ENCODE results near the gene CAB39. TPM values are rescaled to one million over a fixed set of nuclear protein-coding genes. Genes with fewer than 3 reads are reported as not detected.

The CAB39 gene
- total and polyA plus RNA-seq, 2 of the 8 experiments (the other 6 are each of a cell fraction or from before 2014, with no cell fraction given): 16.4 to 50.5 TPM

- TF ChIP-seq CHD7 (IDR thresholded peaks at IDR 0.05; ENCODE audit: insufficient replicate concordance, low read length): no peak
- TF ChIP-seq TEAD4 (IDR thresholded peaks at IDR 0.05; ENCODE audit: low read depth, low read length): no peak
- TF ChIP-seq SAP30 (IDR thresholded peaks at IDR 0.05; ENCODE audit: insufficient read depth, insufficient replicate concordance, low read length): no peak
- TF ChIP-seq HDAC6 (IDR thresholded peaks at IDR 0.05; ENCODE audit: low read depth, low read length): no peak
- TF ChIP-seq CREB1 (IDR thresholded peaks at IDR 0.05): no peak
- TF ChIP-seq JUN (IDR thresholded peaks at IDR 0.05; ENCODE audit: low read depth, low read length): no peak
- TF ChIP-seq NRF1 (IDR thresholded peaks at IDR 0.05; ENCODE audit: low read depth, low read length): no peak
- TF ChIP-seq E2F6 (IDR thresholded peaks at IDR 0.05): no peak
- no peak for TF ChIP-seq FOSL1 (IDR thresholded peaks at IDR 0.05; ENCODE audit: insufficient read depth, low read depth, low read length)
These were observed 28.1 kb upstream of the CAB39 start (continued) for GRCh38 chr2:230684270-230685168.

Data from H1 (cell line).